Activated naive CD8-positive, alpha-beta T cell (primary cell): ENCODE results near the gene AMELY.
"Not testable (repeated sequence)": the region's sequence is repeated elsewhere in the genome, so short reads cannot be mapped to it uniquely, and the experiment has no call there.

Experiments
- H3K27ac Mint-ChIP-seq: one replicate; pipeline ENCODE4 v1.8.0; 2021; ENCODE audit warnings: mixed read lengths
- H3K27me3 Mint-ChIP-seq: one replicate; pipeline ENCODE4 v1.8.0; 2021; ENCODE audit warnings: mixed read lengths
- H3K36me3 Mint-ChIP-seq: one replicate; pipeline ENCODE4 v1.8.0; 2021; ENCODE audit warnings: mixed read lengths
- H3K4me1 Mint-ChIP-seq: one replicate; pipeline ENCODE4 v1.8.0; 2021; ENCODE audit warnings: low read depth, mixed read lengths
- H3K4me3 Mint-ChIP-seq: one replicate; pipeline ENCODE4 v1.8.0; 2021; ENCODE audit warnings: mild to moderate bottlenecking, mixed read lengths
- H3K9me3 Mint-ChIP-seq: one replicate; pipeline ENCODE4 v1.8.0; 2021; ENCODE audit warnings: low read depth, mixed read lengths

The AMELY gene

DNA sequence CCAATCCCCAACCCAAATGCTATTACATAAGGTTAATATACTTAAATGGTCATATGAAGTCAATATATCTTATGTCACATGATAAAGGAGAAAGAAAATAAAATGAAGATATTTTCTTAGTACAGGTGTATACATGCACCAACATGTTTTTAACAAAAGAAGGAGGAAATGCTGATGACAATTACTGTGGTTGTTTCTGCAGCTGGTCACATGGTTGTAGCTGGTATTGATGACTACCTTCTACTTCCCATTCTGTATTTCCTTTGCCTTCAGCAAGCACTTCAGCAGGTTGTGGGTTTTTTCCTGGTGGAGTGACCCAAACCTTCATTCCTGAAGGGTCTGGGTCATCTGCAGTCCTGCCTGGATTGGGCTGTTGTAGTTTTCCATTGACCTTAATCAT lies 9.4 kb downstream of the AMELY start:
- not testable (repeated sequence) for H3K36me3 Mint-ChIP-seq, H3K9me3 Mint-ChIP-seq, H3K27me3 Mint-ChIP-seq, H3K27ac Mint-ChIP-seq, H3K4me3 Mint-ChIP-seq, H3K4me1 Mint-ChIP-seq

DNA sequence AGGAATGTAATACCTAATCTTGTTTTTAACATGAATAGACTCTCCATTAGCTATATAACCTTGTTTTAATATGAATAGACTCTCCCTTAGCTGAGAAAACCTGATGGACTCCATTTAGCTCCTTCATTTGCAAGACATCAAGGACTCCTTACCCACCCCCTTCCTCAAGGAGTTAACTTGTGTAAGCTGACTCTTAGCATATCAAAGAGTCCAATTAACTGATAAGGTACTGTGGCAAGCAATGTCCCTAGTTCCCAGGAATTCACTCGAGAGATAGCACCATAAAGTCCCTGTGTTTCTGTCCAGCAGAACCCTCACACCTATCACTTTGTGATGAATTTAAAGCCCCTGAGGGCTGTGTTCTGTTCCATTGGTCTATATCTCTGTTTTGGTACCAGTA lies 16.3 kb downstream of the AMELY start:
- H3K4me1 Mint-ChIP-seq, result no peaks in the 10 kb centered on the region
- H3K27me3 Mint-ChIP-seq, result no peaks in the 10 kb centered on the region
- no peaks in the 10 kb centered on the region for H3K36me3 Mint-ChIP-seq
- no peak overlapping the region for H3K4me3 Mint-ChIP-seq
- no peaks in the 10 kb centered on the region for H3K9me3 Mint-ChIP-seq
- H3K27ac Mint-ChIP-seq, result no peak overlapping the region

DNA sequence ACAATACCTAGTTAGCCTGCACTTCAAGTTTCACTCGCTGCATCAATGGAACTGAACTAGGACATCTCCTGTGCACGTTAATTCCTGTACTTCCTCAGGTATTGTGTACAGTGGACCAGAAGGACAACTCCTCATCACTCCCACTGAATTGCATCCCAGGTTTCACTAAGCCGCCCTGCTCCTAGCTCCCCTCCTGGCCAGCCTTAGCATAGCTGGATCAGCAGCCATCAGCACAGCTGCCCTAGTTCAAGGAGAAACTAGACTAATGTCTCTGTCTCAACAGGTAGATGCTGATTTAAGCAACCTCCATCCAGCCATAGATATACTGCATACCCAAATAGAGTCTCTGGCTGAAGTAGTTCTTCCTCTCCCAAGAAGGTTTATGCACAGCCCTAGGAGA lies 17.1 kb downstream of the AMELY start:
- no peak overlapping the region for H3K4me3 Mint-ChIP-seq
- no peaks in the 10 kb centered on the region for H3K27me3 Mint-ChIP-seq
- H3K36me3 Mint-ChIP-seq, result no peaks in the 10 kb centered on the region
- H3K9me3 Mint-ChIP-seq, result no peaks in the 10 kb centered on the region
- no peak overlapping the region for H3K27ac Mint-ChIP-seq
- H3K4me1 Mint-ChIP-seq, result no peaks in the 10 kb centered on the region

DNA sequence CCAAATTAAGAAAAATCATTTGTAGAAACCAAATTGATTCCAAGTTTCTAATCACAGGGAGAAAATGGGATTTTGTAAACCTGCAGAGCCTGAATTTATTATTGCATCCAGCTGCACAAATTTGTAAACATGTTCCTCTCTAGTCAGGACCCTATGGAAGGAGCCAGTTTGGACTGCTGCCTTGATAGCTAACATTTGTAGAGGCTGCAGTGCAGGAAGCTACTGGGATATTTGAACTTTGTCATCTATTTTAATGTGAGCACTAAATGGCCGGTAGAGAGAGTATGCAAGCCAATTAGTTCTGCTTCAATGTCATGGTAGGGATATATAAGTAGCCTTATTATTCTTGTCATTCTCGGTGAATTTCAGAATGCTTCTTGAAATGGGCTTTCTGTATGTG lies 62.2 kb downstream of the AMELY start:
- Mint-ChIP-seq H3K4me1 (no peaks in the 10 kb centered on the region), H3K27me3 (no peaks in the 10 kb centered on the region), H3K27ac (no peak overlapping the region), H3K36me3 (no peaks in the 10 kb centered on the region), H3K9me3 (no peaks in the 10 kb centered on the region), H3K4me3 (no peak overlapping the region)

DNA sequence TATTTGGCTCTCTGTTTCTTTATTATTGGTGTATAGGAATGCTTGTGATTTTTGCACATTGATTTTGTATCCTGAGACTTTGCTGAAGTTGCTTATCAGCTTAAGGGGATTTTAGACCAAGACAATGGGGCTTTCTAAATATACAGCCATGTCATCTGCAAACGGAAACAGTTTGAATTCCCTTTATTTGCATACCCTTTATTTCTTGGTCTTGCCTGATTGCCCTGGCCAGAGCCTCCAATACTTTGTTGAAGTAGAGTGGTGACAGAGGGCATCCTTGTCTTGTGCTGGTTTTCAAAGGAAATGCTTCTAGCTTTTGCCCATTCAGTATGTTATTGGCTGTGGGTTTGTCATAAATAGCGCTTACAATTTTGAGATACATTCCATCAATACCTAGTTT lies 68.9 kb downstream of the AMELY start:
- not testable (repeated sequence) for H3K4me3 Mint-ChIP-seq, H3K36me3 Mint-ChIP-seq, H3K4me1 Mint-ChIP-seq, H3K9me3 Mint-ChIP-seq, H3K27me3 Mint-ChIP-seq, H3K27ac Mint-ChIP-seq
